ENCODE data around the gene ATXN3L.

GRCh38 chrX:13277539-13277938 is 42.3 kb downstream of the ATXN3L start:
- no peak for TF ChIP-seq EP300 (conservative IDR thresholded peaks at IDR 0.05; ENCODE audit: poor library complexity, severe bottlenecking)
- TF ChIP-seq REST (IDR thresholded peaks at IDR 0.05; ENCODE audit: borderline replicate concordance) = no peak
- no peak for TF ChIP-seq CTCF (IDR thresholded peaks at IDR 0.05; ENCODE audit: poor library complexity, severe bottlenecking)
- TF ChIP-seq POLR2AphosphoS5 (IDR thresholded peaks at IDR 0.05) = no peak
- no peak for TF ChIP-seq TAF1 (IDR thresholded peaks at IDR 0.05; ENCODE audit: low read depth)
- no peak for TF ChIP-seq EZH2 (IDR thresholded peaks at IDR 0.05; ENCODE audit: borderline replicate concordance, insufficient read depth, low read length, poor library complexity, severe bottlenecking)

Measured in neural cell (in vitro differentiated cells).